ENCODE measurements around the gene PCDHA6.
"Not testable (repeated sequence)": the region's sequence is repeated elsewhere in the genome, so short reads cannot be mapped to it uniquely, and the experiment has no call there.

PCDHA6 gene

GRCh38 chr5:140857987-140858240 is 30.2 kb downstream of the PCDHA6 start:
- DNase-seq: no peak

DNA sequence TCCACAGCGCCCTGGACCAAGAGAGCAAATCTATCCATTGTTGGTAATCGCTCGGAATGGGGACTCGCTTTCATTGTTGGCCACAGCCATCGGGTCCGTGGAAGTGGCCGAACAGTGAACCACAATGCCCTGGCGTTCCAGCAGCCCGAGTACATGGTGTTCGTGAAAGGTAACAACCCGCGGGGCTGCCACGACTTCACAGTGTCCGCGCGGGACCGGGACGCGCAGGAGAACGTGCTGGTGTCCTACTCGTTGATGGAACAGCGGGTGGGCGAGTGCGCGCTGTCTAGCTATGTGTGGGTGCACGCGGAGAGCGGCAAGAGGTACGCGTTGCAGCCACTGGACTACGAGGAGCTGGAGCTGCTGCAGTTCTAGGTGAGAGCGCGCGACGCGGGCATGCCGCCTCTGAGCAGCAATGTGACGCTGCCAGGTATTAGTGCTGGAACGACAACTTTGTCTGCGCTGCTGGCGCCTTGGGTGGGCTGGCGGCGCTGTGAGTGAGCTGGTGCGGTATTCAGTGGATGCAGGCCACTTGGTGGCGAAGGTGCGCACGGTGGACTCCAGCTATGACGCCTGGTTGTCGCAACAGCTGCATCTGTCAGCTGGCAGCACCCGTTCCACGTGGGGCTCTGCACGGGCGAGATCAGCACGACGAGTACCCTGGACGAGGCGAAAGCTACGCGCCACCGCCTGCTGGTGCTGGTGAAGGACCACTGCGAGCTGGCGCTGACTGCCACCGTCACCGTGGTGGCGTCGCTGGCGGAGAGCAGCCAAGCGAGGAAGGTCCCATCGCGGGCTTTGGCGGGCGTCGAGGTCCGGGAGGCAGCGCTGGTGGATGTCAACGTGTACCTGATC is 34.9 kb downstream of the PCDHA6 start:
- no peak for DNase-seq

- no peak for DNase-seq
Observed at GRCh38 chr5:140868721-140869554, 41.2 kb downstream of the PCDHA6 start, which contains the start of gene PCDHA11. Gene PCDHA11, plus strand, starts transcription at chr5:140868957. Its CDS starts 147 bp downstream, at chr5:140869104.

DNA sequence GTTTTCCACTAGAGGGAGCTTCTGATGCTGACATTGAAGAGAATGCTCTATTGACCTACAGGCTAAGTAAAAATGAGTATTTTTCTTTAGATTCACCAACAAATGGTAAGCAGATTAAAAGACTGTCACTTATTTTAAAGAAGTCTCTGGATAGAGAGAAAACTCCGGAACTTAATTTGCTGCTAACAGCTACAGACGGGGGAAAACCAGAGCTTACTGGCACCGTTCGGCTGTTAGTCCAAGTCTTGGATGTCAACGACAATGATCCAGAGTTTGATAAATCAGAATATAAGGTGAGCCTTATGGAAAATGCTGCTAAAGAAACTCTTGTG is 41.8 kb downstream of the PCDHA6 start:
- no peak for DNase-seq

DNA sequence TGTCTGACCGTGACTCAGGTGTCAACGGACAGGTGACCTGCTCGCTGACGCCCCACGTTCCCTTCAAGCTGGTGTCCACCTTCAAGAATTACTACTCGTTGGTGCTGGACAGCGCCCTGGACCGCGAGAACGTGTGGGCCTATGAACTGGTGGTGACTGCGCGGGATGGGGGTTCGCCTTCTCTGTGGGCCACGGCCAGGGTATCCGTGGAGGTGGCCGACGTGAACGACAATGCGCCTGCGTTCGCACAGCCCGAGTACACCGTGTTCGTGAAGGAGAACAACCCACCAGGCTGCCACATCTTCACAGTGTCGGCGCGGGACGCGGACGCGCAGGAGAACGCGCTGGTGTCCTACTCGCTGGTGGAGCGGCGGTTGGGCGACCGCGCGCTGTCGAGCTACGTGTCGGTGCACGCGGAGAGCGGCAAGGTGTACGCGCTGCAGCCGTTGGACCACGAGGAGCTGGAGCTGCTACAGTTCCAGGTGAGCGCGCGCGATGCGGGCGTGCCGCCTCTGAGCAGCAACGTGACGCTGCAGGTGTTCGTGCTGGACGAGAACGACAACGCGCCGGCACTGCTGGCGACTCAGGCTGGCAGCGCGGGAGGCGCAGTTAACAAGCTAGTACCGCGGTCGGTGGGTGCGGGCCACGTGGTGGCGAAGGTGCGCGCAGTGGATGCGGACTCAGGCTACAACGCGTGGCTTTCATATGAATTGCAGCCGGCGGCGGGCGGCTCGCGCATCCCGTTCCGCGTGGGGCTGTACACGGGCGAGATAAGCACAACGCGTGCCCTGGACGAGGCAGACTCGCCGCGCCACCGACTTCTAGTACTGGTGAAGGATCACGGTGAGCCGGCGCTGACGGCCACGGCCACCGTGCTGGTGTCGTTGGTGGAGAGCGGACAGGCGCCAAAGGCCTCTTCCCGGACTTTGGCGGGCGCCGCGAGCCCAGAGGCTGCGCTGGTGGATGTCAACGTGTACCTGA is 42.8 kb downstream of the PCDHA6 start:
- DNase-seq: no peak

- DNase-seq: no peak
Observed at GRCh38 chr5:140875085-140876065, 47.6 kb downstream of the PCDHA6 start, which contains the start of gene PCDHA12. Gene PCDHA12, plus strand, starts transcription at chr5:140875308. Its CDS starts 165 bp downstream, at chr5:140875473.

DNA sequence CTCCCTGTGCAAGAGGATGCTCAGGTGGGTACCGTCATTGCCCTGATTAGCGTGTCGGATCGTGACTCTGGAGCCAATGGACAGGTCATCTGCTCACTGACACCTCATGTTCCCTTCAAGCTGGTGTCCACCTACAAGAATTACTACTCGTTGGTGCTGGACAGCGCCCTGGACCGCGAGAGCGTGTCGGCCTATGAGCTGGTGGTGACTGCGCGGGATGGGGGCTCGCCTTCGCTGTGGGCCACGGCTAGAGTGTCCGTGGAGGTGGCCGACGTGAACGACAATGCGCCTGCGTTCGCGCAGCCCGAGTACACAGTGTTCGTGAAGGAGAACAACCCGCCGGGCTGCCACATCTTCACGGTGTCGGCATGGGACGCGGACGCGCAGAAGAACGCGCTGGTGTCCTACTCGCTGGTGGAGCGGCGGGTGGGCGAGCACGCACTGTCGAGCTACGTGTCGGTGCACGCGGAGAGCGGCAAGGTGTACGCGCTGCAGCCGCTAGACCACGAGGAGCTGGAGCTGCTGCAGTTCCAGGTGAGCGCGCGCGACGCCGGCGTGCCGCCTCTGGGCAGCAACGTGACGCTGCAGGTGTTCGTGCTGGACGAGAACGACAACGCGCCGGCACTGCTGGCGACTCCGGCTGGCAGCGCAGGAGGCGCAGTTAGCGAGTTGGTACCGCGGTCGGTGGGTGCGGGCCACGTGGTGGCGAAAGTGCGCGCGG is 48.9 kb downstream of the PCDHA6 start:
- DNase-seq: not testable (repeated sequence)

- no peak for DNase-seq
Observed at GRCh38 chr5:140877262-140877581, 49.5 kb downstream of the PCDHA6 start.
